CD4-positive, alpha-beta T cell treated with Interferon alpha-2 for 1 hour (primary cell): ENCODE data around the gene SERTAD2.

Source experiments
- DNase-seq, 2 donors: peaks; one replicate each; pipeline ENCODE4 v3.0.0-alpha.2; 2020 to 2022

The SERTAD2 gene

GRCh38 chr2:64646007-64646880, 7.5 kb downstream of the SERTAD2 start:
- DNase-seq = peak; percentile 79 to 86

- DNase-seq = peak; percentile 40 to 60
Measured at GRCh38 chr2:64644458-64645382, 9.0 kb downstream of the SERTAD2 start.

- no peak for DNase-seq
Measured at GRCh38 chr2:64643838-64644457, 9.8 kb downstream of the SERTAD2 start.

- no peak for DNase-seq
Measured at GRCh38 chr2:64641599-64641998, 12.1 kb downstream of the SERTAD2 start.

- no peak for DNase-seq
Measured at GRCh38 chr2:64640153-64641044, 13.3 kb downstream of the SERTAD2 start.

- no peak for DNase-seq
Measured at GRCh38 chr2:64639691-64640090, 14.0 kb downstream of the SERTAD2 start.

GRCh38 chr2:64638502-64639120, 15.1 kb downstream of the SERTAD2 start:
- no peak for DNase-seq

GRCh38 chr2:64637931-64638330, 15.8 kb downstream of the SERTAD2 start:
- no peak for DNase-seq

GRCh38 chr2:64637000-64637635, 16.6 kb downstream of the SERTAD2 start:
- DNase-seq = no peak

- no peak for DNase-seq
Measured at GRCh38 chr2:64635976-64636911, 17.5 kb downstream of the SERTAD2 start.

- no peak for DNase-seq
Measured at GRCh38 chr2:64634345-64635267, 19.1 kb downstream of the SERTAD2 start.

GRCh38 chr2:64632835-64633819, 20.6 kb downstream of the SERTAD2 start:
- DNase-seq = no peak

- no peak for DNase-seq
Measured at GRCh38 chr2:64631771-64632170, 21.9 kb downstream of the SERTAD2 start.

- no peak for DNase-seq
Measured at GRCh38 chr2:64630752-64631151, 23.0 kb downstream of the SERTAD2 start.

- DNase-seq = no peak
Measured at GRCh38 chr2:64629875-64630274, 23.8 kb downstream of the SERTAD2 start.

- DNase-seq = no peak
Measured at GRCh38 chr2:64629329-64629781, 24.4 kb downstream of the SERTAD2 start.
